SU-DHL-6 (cell line): ENCODE data around the gene GOLGA8A.
"Not testable (repeated sequence)": the region's sequence is repeated elsewhere in the genome, so short reads cannot be mapped to it uniquely, and the experiment has no call there.

ENCODE experiments used
- EZH2phosphoT487 ChIP-seq: fragments of 200-600 bp; sonication (generic), shearing (Covaris generic); conservative IDR thresholded peaks from 2 replicates; pipeline ENCODE4 v1.6.1; 2018; ENCODE audit warnings: mild to moderate bottlenecking, antibody characterized with exemption, low read length, moderate library complexity, mixed read lengths
- TF ChIP-seq, protein P1 (sequence below): fragments of 200-600 bp; sonication (generic); IDR thresholded peaks from one replicate; pipeline ENCODE4 v1.5.1; 2017; ENCODE audit warnings: antibody characterized with exemption, mild to moderate bottlenecking, low read length, moderate library complexity; ENCODE audit not compliant: insufficient read depth, poor library complexity, severe bottlenecking

DNA sequence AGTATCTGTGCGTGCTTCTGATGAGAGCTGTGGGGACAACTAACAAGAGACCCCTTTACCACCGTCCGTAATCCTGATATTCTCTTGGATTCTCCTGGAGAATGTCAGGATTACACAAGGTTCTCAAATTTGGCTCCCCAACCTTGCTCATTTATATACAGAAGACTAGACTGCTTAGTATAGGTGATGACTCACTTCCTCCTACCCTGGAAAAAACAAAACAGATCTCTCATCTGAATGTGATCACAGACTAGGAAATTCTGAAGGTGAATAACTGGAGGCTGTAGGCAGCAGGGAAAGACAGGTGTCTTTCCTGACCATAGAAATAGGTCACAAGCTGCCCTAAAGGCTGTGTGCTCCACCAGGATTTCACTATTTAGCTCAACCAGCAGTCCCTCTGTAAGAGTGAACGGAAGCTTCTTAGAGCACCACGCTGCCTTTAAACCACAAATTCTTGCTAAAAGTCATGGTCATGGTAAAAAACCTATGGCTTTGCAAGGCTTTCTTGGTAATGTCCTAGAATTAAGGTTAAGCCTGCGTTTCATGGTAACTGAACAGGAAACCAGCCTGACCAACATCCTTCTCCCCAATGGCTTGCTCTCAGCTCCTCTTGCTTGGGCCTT lies 39.9 kb downstream of the GOLGA8A start:
- TF ChIP-seq, protein P1, sequence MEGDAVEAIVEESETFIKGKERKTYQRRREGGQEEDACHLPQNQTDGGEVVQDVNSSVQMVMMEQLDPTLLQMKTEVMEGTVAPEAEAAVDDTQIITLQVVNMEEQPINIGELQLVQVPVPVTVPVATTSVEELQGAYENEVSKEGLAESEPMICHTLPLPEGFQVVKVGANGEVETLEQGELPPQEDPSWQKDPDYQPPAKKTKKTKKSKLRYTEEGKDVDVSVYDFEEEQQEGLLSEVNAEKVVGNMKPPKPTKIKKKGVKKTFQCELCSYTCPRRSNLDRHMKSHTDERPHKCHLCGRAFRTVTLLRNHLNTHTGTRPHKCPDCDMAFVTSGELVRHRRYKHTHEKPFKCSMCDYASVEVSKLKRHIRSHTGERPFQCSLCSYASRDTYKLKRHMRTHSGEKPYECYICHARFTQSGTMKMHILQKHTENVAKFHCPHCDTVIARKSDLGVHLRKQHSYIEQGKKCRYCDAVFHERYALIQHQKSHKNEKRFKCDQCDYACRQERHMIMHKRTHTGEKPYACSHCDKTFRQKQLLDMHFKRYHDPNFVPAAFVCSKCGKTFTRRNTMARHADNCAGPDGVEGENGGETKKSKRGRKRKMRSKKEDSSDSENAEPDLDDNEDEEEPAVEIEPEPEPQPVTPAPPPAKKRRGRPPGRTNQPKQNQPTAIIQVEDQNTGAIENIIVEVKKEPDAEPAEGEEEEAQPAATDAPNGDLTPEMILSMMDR: not testable (repeated sequence)
- TF ChIP-seq EZH2phosphoT487: not testable (repeated sequence)
